DOHH2 (cell line): ENCODE data around the gene PSG3.

Experiments used
- EZH2phosphoT487 ChIP-seq: fragments of 200-600 bp; sonication (generic); IDR thresholded peaks from 2 replicates; pipeline ENCODE4 v1.6.1; 2017; ENCODE audit warnings: borderline replicate concordance, mild to moderate bottlenecking, antibody characterized with exemption, low read length, moderate library complexity, mixed read lengths
- TF ChIP-seq, protein P1 (sequence below): fragments of 200-600 bp; sonication (generic); IDR thresholded peaks from one replicate; pipeline ENCODE4 v1.5.1; 2014; ENCODE audit warnings: antibody characterized with exemption, mild to moderate bottlenecking, low read depth, low read length; ENCODE audit not compliant: poor library complexity, severe bottlenecking

GRCh38 chr19:42695811-42696503, 44.3 kb downstream of the PSG3 start:
- TF ChIP-seq, protein P1, sequence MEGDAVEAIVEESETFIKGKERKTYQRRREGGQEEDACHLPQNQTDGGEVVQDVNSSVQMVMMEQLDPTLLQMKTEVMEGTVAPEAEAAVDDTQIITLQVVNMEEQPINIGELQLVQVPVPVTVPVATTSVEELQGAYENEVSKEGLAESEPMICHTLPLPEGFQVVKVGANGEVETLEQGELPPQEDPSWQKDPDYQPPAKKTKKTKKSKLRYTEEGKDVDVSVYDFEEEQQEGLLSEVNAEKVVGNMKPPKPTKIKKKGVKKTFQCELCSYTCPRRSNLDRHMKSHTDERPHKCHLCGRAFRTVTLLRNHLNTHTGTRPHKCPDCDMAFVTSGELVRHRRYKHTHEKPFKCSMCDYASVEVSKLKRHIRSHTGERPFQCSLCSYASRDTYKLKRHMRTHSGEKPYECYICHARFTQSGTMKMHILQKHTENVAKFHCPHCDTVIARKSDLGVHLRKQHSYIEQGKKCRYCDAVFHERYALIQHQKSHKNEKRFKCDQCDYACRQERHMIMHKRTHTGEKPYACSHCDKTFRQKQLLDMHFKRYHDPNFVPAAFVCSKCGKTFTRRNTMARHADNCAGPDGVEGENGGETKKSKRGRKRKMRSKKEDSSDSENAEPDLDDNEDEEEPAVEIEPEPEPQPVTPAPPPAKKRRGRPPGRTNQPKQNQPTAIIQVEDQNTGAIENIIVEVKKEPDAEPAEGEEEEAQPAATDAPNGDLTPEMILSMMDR = no peak
- TF ChIP-seq EZH2phosphoT487 = no peak
